GM18909 (cell line): Measurements from ENCODE around the gene RPL19.
"Not testable (repeated sequence)": the region's sequence is repeated elsewhere in the genome, so short reads cannot be mapped to it uniquely, and the experiment has no call there.

Experiments
- ATAC-seq: cut with Tn5 transposase; IDR thresholded peaks from one replicate; pipeline ENCODE4 v1.9.1; 2021; ENCODE audit warnings: mild to moderate bottlenecking; ENCODE audit not compliant: unreplicated experiment, poor library complexity

Gene RPL19

DNA sequence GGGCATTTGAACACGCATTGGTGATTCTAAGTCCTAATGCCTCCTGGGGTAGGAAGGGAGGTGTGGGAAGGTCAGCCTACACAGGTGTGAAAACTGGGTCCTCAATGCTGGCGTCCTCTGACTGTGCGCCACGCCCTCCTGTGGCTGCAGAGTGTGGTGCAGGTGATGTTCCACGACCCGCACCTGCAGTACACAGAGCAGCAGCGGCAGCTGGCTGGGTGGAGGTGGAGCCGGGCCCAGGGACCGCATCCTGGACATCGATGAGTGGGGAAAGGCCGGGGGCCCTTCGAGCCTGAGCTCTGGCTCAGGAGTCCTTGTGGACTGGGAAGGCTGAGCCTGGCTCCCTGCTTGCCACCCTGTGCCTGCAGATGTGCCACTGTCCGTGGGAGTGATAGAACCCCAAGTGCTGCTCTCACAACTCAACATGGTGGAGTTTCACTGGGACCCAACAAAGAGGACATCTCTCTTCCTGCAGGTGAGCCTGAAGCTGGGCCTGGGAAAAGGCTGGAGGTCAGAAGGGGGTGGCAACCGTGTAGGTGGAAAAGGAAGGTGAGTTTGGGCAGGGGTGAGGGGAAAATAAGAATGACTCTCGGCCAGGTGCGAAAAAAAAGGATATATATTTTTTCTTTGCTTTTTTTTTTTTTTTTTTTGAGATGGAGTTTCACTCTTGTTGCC, 39.7 kb downstream of the RPL19 start:
- peak; percentile 46 for ATAC-seq

- ATAC-seq = no peak
Observed at GRCh38 chr17:39240631-39241030, 40.5 kb downstream of the RPL19 start.

GRCh38 chr17:39243155-39243554, 43.1 kb downstream of the RPL19 start:
- ATAC-seq = no peak

GRCh38 chr17:39244016-39244599, 44.0 kb downstream of the RPL19 start:
- ATAC-seq = no peak

GRCh38 chr17:39244600-39245570, 44.8 kb downstream of the RPL19 start:
- ATAC-seq = peak; percentile 64

GRCh38 chr17:39246274-39246673, 46.2 kb downstream of the RPL19 start:
- no peak for ATAC-seq

DNA sequence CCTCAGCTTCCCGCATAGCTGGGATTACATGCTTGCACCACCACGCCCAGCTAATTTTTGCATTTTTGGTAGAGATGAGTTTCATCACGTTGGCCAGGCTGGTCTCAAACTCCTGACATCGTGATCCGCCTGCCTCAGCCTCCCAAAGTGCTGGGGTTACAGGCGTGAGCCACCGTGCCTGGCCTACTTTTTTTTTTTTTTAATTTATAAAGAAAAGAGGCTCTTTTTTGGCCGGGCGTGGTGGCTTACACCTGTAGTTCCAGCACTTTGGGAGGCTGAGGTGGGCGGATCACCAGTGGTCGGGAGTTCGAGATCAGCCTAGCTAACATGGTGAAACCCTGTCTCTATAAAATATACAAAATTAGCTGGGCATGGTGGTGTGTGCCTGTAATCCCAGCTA, 50.0 kb downstream of the RPL19 start:
- ATAC-seq = not testable (repeated sequence)

DNA sequence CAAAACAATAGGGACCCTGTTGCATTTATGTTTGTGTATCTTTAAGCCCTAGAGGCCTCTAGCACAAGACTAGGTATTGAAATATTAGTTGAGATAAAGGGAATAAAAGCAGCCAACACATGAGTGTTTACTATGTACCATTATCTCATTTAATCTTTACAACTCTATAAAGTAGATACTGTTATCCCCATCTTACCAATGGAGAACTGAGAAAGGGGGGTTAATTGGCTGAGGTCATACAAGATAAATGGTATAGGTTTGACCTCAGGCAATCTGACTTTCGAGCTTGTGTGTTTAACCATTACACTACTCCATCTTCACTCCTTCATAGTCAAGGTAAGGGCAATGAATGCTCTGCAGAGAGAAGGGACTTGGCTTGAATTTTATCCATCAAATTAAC, 51.9 kb downstream of the RPL19 start:
- no peak for ATAC-seq

- ATAC-seq = no peak
Observed at GRCh38 chr17:39252788-39253460, 52.8 kb downstream of the RPL19 start.
